BJ (cell line): ENCODE data around the gene GPHN. TPM values are rescaled to one million over a fixed set of nuclear protein-coding genes. Genes with fewer than 3 reads are reported as not detected.

ENCODE experiments used
- CTCF ChIA-PET: fragments of 350-600 bp; formaldehyde crosslinking; extraction: SDS; loops from one replicate; lab custom pipeline; 2021; ENCODE audit warnings: antibody characterized with exemption, inconsistent platforms; lab: Yijun Ruan, JAX
- POLR2A ChIA-PET: fragments of 300-600 bp; sonication (Branson Sonifier 250); formaldehyde crosslinking; extraction: SDS; loops from one replicate; lab custom pipeline; 2021; ENCODE audit warnings: antibody characterized with exemption; lab: Charles Lee
- DNase-seq: peaks from one replicate; pipeline ENCODE4 v3.0.0-alpha.2; 2011; ENCODE audit warnings: low read depth
- H3K27me3 ChIP-seq: 2 replicates; pipeline ENCODE4 v1.6.0; 2011; ENCODE audit warnings: low read length; ENCODE audit not compliant: control insufficient read depth, insufficient read depth
- H3K36me3 ChIP-seq: 2 replicates; pipeline ENCODE4 v1.5.1; 2011; ENCODE audit warnings: low read length; ENCODE audit not compliant: control insufficient read depth, insufficient read depth
- H3K4me3 ChIP-seq: 2 replicates; pipeline ENCODE4 v1.5.1; 2011; ENCODE audit warnings: low read depth, mild to moderate bottlenecking, control low read depth, low read length
- polyA plus RNA-seq: library from polyadenylated mRNA; depleted of rRNA; stranded (reverse); fragments of >200 nt; gene quantifications from 2 replicates; pipeline ENCODE4 v1.2.3, GENCODE V29; 2011
- TF ChIP-seq, protein P1 (sequence below): IDR thresholded peaks from 2 replicates; pipeline ENCODE4 v1.5.1; 2011; ENCODE audit warnings: low read depth, mild to moderate bottlenecking, control low read depth, inconsistent platforms, low read length, moderate library complexity; ENCODE audit not compliant: insufficient read depth

The GPHN gene
- polyA plus RNA-seq, 1 experiment = 7.7 TPM

DNA sequence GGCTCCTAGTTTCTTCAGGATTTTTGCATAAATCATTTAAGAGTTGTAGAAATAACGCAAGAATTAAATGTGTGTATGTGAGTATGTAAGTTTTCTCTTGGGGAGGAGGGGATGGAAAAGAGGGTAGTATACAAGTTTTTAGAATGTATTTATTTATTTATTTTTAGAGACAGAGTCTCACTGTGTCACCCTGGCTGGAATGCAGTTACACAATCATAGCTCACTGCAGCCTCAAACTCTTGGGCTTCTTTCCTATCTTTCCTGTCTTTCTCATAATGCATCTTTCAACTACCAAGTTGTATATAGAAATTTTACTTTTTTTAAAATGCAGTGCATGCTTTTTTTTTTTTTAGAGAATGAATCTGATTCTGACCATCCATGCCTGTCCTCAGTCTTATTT is 412.2 kb downstream of the GPHN start:
- ChIA-PET POLR2A (no interaction called here), CTCF (no interaction called here)
- no peaks in the 10 kb centered on the region for H3K36me3 ChIP-seq
- DNase-seq = no peak
- H3K27me3 ChIP-seq = no peaks in the 10 kb centered on the region
- H3K4me3 ChIP-seq = no peak overlapping the region
- TF ChIP-seq, protein P1, sequence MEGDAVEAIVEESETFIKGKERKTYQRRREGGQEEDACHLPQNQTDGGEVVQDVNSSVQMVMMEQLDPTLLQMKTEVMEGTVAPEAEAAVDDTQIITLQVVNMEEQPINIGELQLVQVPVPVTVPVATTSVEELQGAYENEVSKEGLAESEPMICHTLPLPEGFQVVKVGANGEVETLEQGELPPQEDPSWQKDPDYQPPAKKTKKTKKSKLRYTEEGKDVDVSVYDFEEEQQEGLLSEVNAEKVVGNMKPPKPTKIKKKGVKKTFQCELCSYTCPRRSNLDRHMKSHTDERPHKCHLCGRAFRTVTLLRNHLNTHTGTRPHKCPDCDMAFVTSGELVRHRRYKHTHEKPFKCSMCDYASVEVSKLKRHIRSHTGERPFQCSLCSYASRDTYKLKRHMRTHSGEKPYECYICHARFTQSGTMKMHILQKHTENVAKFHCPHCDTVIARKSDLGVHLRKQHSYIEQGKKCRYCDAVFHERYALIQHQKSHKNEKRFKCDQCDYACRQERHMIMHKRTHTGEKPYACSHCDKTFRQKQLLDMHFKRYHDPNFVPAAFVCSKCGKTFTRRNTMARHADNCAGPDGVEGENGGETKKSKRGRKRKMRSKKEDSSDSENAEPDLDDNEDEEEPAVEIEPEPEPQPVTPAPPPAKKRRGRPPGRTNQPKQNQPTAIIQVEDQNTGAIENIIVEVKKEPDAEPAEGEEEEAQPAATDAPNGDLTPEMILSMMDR = no peak

DNA sequence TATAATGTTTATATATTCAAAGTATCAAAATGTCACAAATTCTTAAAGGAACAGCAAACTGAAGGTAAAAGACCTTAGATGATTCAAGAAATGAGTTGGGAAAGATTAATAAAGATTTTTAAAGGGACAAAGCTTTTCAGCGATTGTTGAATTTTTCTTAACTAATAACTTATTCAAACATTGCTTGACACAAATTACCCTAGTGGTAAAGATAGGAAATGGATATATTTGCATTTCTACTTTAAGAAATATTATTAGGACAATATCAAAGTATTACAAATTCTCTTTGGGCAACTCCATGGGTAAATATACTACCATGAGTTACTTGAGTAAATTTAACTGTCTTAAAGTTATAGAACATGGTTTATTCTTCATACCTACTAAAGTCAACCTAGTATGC is 415.3 kb downstream of the GPHN start:
- TF ChIP-seq, protein P1 = no peak
- no peak for DNase-seq
- Histone ChIP-seq H3K36me3 (no peaks in the 10 kb centered on the region), H3K4me3 (no peak overlapping the region), H3K27me3 (no peaks in the 10 kb centered on the region)
- CTCF ChIA-PET = no interaction called here
- POLR2A ChIA-PET = no interaction called here

DNA sequence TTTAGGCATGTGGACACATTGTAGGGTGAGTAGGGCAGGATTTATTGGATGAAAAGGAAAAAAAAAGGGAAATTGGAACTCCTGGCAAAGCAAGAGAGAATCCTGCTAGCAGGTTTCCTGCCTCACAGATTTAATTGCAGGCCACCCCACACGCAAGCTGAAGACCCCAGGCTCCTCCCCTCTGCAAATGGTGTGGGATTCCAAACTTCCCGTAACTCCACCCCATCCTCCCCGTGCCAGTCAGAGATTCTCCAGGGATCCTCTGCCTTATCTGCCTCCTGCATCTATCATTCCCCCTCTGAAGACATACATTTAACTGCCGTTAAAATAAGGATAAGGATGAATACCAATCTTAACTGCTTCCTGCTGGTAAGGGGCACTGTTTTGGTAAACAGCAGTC is 431.5 kb downstream of the GPHN start:
- ChIA-PET POLR2A (no interaction called here), CTCF (no interaction called here)
- no peak for DNase-seq
- H3K4me3 ChIP-seq = no peak overlapping the region
- TF ChIP-seq, protein P1 = no peak
- H3K27me3 ChIP-seq = no peaks in the 10 kb centered on the region
- no peaks in the 10 kb centered on the region for H3K36me3 ChIP-seq

DNA sequence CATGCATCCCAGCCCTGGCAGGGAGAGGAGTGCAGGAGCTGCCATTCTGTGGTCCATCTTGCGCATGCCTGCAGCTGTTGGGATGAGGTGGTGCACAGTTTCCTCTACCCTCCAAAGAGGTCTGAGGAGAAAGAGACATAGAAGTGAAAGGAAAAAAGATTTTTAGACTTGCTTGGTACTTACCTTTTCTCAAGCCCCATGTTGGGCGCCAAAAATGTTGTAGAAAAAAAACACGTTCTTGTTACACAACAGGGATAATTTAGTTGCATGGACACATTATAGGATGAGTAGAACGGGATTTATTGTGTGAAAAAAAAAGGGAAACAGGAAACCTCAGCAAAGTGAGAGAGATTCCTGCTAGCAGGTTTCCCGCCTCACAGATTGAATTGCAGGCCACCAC is 436.9 kb downstream of the GPHN start:
- no peak for DNase-seq
- POLR2A ChIA-PET = no interaction called here

DNA sequence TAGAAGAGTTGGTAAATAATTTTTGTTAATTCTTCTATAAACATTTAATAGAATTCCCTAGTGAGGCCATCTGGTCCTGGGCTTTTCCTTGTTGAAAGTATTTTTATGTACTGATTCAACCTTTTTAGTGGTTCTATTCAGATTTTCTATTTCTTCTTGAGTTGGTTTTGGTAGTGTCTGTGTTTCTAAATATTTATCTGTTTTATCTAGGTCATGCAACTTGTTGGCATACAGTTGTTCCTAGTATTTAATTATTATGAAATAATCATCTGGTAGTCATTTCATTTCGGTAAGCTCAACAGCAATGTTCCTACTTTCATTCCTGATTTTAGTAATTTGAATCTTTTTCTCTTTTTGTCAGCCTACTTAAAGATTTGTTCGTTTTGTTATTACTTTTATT is 447.2 kb downstream of the GPHN start:
- Histone ChIP-seq H3K36me3 (no peaks in the 10 kb centered on the region), H3K4me3 (no peak overlapping the region), H3K27me3 (no peaks in the 10 kb centered on the region)
- DNase-seq = no peak
- POLR2A ChIA-PET = no interaction called here
- CTCF ChIA-PET = no interaction called here
- TF ChIP-seq, protein P1 = no peak

More for the DNA sequence above, 436.9 kb downstream of the GPHN start:
- Histone ChIP-seq H3K36me3 (no peaks in the 10 kb centered on the region), H3K4me3 (no peak overlapping the region), H3K27me3 (no peaks in the 10 kb centered on the region)
- TF ChIP-seq, protein P1 = no peak
- CTCF ChIA-PET = no interaction called here
